ENCODE measurements around the gene NR5A1.

DNA sequence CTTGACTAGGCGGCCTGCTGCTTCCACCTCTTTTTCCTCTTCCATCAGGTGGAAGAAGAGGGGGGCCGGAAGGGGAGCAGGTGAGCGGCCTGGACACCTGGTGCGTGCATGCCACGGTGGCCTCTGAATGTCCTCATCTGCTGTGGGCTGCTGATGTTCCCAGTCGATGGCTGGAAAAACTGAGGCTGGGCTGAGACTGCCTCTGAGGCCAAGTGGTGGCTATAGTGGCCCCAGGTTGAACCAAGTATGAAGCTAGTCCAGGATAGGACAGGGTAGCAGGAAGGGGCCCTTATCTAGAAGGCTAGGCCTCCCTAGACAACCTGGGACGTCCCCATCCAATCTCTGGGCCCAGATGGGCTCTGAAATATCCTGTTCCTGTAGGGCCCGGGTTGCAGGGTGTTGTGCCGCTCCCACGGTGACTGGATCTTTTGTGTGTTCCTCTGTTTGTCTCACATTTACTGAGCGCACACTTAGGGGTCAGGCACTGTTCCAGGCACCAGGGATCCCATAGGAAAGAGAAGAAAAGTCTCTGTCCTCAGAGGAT is 753 bp upstream of the NR5A1 start:
- no peak for TF ChIP-seq BCL3 (IDR thresholded peaks at IDR 0.05)
- TF ChIP-seq, protein P1, sequence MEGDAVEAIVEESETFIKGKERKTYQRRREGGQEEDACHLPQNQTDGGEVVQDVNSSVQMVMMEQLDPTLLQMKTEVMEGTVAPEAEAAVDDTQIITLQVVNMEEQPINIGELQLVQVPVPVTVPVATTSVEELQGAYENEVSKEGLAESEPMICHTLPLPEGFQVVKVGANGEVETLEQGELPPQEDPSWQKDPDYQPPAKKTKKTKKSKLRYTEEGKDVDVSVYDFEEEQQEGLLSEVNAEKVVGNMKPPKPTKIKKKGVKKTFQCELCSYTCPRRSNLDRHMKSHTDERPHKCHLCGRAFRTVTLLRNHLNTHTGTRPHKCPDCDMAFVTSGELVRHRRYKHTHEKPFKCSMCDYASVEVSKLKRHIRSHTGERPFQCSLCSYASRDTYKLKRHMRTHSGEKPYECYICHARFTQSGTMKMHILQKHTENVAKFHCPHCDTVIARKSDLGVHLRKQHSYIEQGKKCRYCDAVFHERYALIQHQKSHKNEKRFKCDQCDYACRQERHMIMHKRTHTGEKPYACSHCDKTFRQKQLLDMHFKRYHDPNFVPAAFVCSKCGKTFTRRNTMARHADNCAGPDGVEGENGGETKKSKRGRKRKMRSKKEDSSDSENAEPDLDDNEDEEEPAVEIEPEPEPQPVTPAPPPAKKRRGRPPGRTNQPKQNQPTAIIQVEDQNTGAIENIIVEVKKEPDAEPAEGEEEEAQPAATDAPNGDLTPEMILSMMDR (IDR thresholded peaks at IDR 0.05), result no peak
- TF ChIP-seq, protein P2, sequence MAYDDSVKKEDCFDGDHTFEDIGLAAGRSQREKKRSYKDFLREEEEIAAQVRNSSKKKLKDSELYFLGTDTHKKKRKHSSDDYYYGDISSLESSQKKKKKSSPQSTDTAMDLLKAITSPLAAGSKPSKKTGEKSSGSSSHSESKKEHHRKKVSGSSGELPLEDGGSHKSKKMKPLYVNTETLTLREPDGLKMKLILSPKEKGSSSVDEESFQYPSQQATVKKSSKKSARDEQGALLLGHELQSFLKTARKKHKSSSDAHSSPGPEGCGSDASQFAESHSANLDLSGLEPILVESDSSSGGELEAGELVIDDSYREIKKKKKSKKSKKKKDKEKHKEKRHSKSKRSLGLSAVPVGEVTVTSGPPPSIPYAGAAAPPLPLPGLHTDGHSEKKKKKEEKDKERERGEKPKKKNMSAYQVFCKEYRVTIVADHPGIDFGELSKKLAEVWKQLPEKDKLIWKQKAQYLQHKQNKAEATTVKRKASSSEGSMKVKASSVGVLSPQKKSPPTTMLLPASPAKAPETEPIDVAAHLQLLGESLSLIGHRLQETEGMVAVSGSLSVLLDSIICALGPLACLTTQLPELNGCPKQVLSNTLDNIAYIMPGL (CRISPR knock-in tag; IDR thresholded peaks at IDR 0.05; ENCODE audit: borderline replicate concordance), result no peak
- no peak for TF ChIP-seq POLR2A (IDR thresholded peaks at IDR 0.05; ENCODE audit: low read length)
- TF ChIP-seq HDAC2 (IDR thresholded peaks at IDR 0.05), result no peak
- TF ChIP-seq EP300 (IDR thresholded peaks at IDR 0.05), result no peak
- TF ChIP-seq RAD21 (conservative IDR thresholded peaks at IDR 0.05 in 1 of 2, IDR thresholded peaks at IDR 0.05 in 1 of 2), result no peak
- TF ChIP-seq CEBPB (IDR thresholded peaks at IDR 0.05), result no peak
- TF ChIP-seq RFX5 (IDR thresholded peaks at IDR 0.05), result no peak
- TF ChIP-seq HOXB5 (CRISPR knock-in tag; IDR thresholded peaks at IDR 0.05), result no peak

Data from A549 (cell line).